ENCODE results near the gene EP400.
"Not testable (repeated sequence)": the region's sequence is repeated elsewhere in the genome, so short reads cannot be mapped to it uniquely, and the experiment has no call there.

Gene EP400

GRCh38 chr12:132089407-132089910 is 139.7 kb downstream of the EP400 start:
- no peak overlapping the region for H3K4me3 ChIP-seq (ENCODE audit: low read depth, low read length)
- no peak for TF ChIP-seq CTCF (IDR thresholded peaks at IDR 0.05; ENCODE audit: low read depth, low read length)

DNA sequence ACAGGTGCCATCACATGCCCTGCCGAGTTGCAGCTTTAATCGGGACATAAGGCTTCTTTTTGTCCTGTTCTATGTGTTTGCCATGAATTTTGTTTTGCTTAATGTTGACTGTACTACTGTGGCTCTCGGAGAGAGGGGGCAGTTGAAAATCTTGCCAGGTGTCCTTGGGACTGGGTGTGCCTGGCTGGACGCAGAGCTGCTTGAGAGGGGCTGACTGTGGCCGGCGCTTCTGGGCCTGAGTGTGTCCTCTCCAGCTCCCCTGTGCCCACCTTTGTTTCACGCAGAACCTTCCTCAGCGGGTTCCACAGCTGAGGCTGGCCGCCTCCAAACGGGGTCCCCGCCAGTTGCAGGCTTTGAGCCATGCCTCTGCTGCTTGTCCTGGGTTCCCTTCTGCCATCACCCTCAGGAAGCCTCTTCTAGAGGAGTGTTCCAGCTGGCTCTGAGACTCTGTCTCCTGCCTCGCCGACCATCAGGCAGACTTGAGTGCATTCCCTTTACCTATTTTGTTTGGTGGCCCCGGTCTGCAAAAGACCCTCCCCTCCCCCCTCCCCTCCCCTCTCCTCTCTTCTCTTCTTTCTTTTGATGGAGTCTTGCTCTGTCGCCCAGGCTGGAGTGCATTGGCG is 144.6 kb downstream of the EP400 start:
- no peak for TF ChIP-seq CTCF (IDR thresholded peaks at IDR 0.05; ENCODE audit: low read depth, low read length)
- H3K4me3 ChIP-seq (ENCODE audit: low read depth, low read length): no peak overlapping the region

DNA sequence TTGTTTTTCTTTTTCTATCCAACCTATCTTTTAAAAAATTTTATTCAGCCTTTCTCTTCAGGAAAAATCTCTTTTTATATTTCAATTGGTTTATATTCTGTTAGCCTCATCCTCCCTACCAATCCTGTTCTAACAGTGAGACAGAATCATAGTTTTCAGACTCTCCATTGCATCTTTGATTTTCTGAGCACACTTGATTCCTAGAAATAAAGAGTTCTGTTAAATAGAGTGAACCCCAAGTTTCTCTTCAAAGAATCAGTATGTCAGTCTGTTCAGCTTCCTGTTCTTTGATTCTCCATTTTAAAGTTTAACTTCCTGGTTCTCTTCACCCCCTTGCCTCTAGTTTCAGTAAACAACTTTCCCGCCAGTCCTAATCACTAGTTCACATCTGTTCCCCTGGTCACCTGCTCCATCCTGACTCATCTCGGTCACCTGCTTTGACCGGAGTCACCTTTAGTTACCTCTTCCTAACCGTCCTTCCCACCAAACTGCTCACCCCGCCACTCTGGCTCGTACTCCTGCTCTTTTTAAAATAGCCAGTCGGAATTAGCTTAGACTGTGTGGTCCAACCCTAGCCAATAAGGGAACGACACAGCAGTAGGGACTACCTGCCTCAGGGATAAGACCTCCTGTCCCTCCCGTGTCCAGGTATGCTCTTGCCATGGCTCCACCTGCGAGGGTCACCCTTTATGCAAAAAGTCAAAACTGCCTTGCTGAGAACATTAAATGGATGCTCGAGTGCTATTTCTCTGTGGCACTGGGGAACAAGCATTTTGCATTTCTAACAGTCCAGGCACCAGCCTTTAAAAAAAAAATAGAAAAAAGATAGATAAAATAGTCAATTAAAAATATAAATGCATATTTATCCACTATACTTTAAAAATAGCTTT is 146.0 kb downstream of the EP400 start:
- TF ChIP-seq CTCF (IDR thresholded peaks at IDR 0.05; ENCODE audit: low read depth, low read length): no peak
- no peak overlapping the region for H3K4me3 ChIP-seq (ENCODE audit: low read depth, low read length)

- TF ChIP-seq CTCF (IDR thresholded peaks at IDR 0.05; ENCODE audit: low read depth, low read length): no peak
- H3K4me3 ChIP-seq (ENCODE audit: low read depth, low read length): no peak overlapping the region
These were observed 150.0 kb downstream of the EP400 start for GRCh38 chr12:132099739-132100138.

- TF ChIP-seq CTCF (IDR thresholded peaks at IDR 0.05; ENCODE audit: low read depth, low read length): no peak
- no peak overlapping the region for H3K4me3 ChIP-seq (ENCODE audit: low read depth, low read length)
These were observed 150.7 kb downstream of the EP400 start for GRCh38 chr12:132100306-132101065.

DNA sequence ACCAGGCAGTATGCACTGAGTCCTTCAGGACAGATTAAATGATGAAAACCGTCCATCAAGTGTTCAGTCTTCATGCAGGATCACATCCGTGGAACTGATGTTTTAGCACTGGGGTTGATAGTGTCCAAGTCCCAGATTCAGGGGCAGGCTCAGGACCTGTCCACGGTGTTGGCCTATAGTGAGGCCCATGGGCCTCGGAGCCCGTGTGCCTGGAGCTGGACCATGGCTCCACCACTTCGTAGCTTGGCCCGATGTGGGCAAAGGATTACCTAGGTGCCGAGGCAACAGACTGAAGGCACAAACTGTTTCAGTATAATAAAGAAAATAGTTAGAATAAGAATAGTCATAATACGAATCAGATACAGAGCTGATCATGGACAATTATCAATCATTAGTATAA is 152.6 kb downstream of the EP400 start:
- H3K4me3 ChIP-seq (ENCODE audit: low read depth, low read length): no peak overlapping the region
- TF ChIP-seq CTCF (IDR thresholded peaks at IDR 0.05; ENCODE audit: low read depth, low read length): no peak

DNA sequence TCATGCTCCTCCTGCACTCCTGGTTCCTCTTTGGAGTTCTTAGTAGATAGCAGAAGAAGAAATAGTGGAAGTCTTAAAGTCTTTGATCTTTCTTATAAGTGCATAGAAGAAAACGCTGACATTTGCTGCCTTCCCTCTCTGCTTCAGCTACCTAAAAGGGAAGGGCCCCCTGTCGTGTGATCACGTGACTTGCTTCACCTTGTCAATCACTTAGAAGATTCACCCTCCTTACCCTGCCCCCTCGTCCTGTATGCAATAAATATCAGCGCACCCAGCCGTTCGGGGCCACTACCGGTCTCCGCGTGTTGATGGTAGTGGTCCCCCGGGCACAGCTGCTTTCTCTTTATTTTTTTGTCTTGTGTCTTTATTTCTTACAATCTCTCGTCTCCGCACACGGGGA is 153.3 kb downstream of the EP400 start:
- H3K4me3 ChIP-seq (ENCODE audit: low read depth, low read length): not testable (repeated sequence)

Data from WI38 (cell line).